Peyer's patch (tissue), 4 donors: ENCODE data around the gene ARG1. TPM values are rescaled to one million over a fixed set of nuclear protein-coding genes. Genes with fewer than 3 reads are reported as not detected.

ENCODE experiments used
- DNase-seq, 3 donors: peaks; one replicate each; pipeline ENCODE4 v3.0.0-alpha.2; 2017 to 2019
- H3K27ac ChIP-seq, 4 donors: fragments of 200-600 bp; sonication (generic); one replicate each; pipeline ENCODE4 v1.5.1; 2016 to 2019
- H3K27me3 ChIP-seq, 2 donors: fragments of 200-600 bp; sonication (generic); one replicate each; pipeline ENCODE4 v1.5.1; 2019
- H3K36me3 ChIP-seq, 3 donors: fragments of 200-600 bp; sonication (generic); one replicate each; pipeline ENCODE4 v1.5.1; 2016 to 2019
- H3K4me1 ChIP-seq, 4 donors: fragments of 200-600 bp; sonication (generic); one replicate each; pipeline ENCODE4 v1.5.1; 2016 to 2019
- H3K4me3 ChIP-seq, 4 donors: fragments of 200-600 bp; sonication (generic); 1 replicate in 3 of 4; 2 replicates in 1 of 4; pipeline ENCODE4 v1.5.1; 2016 to 2019; ENCODE audit warnings: mild to moderate bottlenecking in 1 of 4
- H3K9me3 ChIP-seq, 4 donors: fragments of 200-600 bp; sonication (generic); one replicate each; pipeline ENCODE4 v1.5.1; 2016 to 2019; ENCODE audit warnings: mild to moderate bottlenecking in 1 of 4
- CTCF ChIP-seq, 6 experiments: fragments of 450-650 bp in 4 of 6; fragments of 200-600 bp in 2 of 6; sonication (generic) in 1 of 6; IDR thresholded peaks; one replicate each; pipeline ENCODE4 v1.5.1; 2017 to 2019; ENCODE audit warnings: antibody characterized with exemption in 6 of 6, mild to moderate bottlenecking in 3 of 6, moderate library complexity in 1 of 6
- POLR2A ChIP-seq, 2 donors: fragments of 450-650 bp; IDR thresholded peaks; one replicate each; pipeline ENCODE4 v1.5.1; 2017; ENCODE audit warnings: antibody characterized with exemption in 2 of 2, mild to moderate bottlenecking in 2 of 2, moderate library complexity in 2 of 2
- total RNA-seq, 4 donors: library from RNA; depleted of rRNA; stranded (reverse); fragments of >200 nt; gene quantifications; one replicate each; pipeline ENCODE4 v1.1.0, GENCODE V29; 2016

ARG1 gene
- total RNA-seq, 4 donors from 2014 or later: not detected

GRCh38 chr6:131587909-131588308 is 14.9 kb downstream of the ARG1 start:
- H3K36me3 ChIP-seq: peaks cover 0 to 99% (median 0%) of the 10 kb centered on the region in 3 donors
- no peaks in the 10 kb centered on the region for H3K27me3 ChIP-seq
- TF ChIP-seq POLR2A (IDR thresholded peaks at IDR 0.05): no peak
- no peak for TF ChIP-seq CTCF (IDR thresholded peaks at IDR 0.05)

GRCh38 chr6:131588643-131589042 is 15.6 kb downstream of the ARG1 start:
- Histone ChIP-seq H3K4me1 (no peaks in the 10 kb centered on the region), H3K4me3 (no peak overlapping the region), H3K27ac (no peak overlapping the region), H3K36me3 (peaks cover 0 to 99% (median 0%) of the 10 kb centered on the region in 3 donors), H3K27me3 (no peaks in the 10 kb centered on the region), H3K9me3 (no peaks in the 10 kb centered on the region)
- no peak for DNase-seq
- no peak for TF ChIP-seq POLR2A (IDR thresholded peaks at IDR 0.05)
- no peak for TF ChIP-seq CTCF (IDR thresholded peaks at IDR 0.05)

More at GRCh38 chr6:131587909-131588308, 14.9 kb downstream of the ARG1 start:
- Histone ChIP-seq H3K4me3 (no peak overlapping the region), H3K9me3 (no peaks in the 10 kb centered on the region), H3K4me1 (no peaks in the 10 kb centered on the region), H3K27ac (no peak overlapping the region)
- DNase-seq: no peak

DNA sequence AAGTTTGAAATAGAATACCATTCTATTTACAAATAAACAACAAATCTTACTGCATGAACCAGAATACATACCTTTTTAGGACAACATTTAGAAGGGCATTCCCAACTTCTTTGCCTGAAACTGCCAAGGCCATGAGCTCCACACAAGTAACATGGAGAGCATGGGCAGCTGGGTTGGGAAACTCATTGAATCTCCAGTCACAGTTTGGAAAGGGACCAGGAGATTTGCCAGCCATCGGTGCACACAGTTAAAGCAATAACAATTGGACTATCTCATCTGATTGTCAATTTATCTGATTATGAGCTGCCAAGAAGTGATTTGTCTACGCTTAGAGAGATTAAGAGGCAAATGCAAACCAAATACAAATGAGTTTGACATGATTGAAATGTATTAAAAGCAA is 19.9 kb downstream of the ARG1 start:
- H3K27ac ChIP-seq: no peak overlapping the region
- no peaks in the 10 kb centered on the region for H3K4me1 ChIP-seq
- DNase-seq: no peak
- no peak overlapping the region for H3K4me3 ChIP-seq
- TF ChIP-seq CTCF (IDR thresholded peaks at IDR 0.05) (no peak), POLR2A (IDR thresholded peaks at IDR 0.05) (no peak)
- H3K9me3 ChIP-seq: no peaks in the 10 kb centered on the region
- no peaks in the 10 kb centered on the region for H3K27me3 ChIP-seq
- H3K36me3 ChIP-seq: peaks cover 0 to 99% (median 0%) of the 10 kb centered on the region in 3 donors

DNA sequence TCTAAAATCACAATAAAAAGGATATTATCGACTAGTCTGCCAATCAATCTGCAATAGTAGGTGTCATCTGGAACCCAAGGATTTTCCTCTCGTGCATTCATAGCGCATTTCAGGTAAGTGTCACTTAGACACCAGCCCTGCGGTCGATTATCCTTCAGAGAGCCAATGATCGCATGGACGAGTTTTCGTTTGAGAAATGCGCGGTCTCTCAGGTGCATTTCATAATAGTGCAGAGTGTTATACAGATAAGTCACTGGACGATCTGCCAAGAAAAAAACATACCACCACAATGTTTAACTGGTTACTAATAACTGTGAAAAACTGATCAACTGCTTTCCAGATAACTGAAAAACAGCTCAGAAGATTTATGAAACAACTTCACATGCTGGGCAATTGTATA is 21.0 kb downstream of the ARG1 start:
- no peaks in the 10 kb centered on the region for H3K9me3 ChIP-seq
- H3K4me3 ChIP-seq: no peak overlapping the region
- H3K27ac ChIP-seq: no peak overlapping the region
- no peaks in the 10 kb centered on the region for H3K4me1 ChIP-seq
- H3K36me3 ChIP-seq: peaks cover 0 to 100% (median 0%) of the 10 kb centered on the region in 3 donors
- TF ChIP-seq POLR2A (IDR thresholded peaks at IDR 0.05) (no peak), CTCF (IDR thresholded peaks at IDR 0.05) (no peak)
- no peak for DNase-seq
- no peaks in the 10 kb centered on the region for H3K27me3 ChIP-seq

GRCh38 chr6:131597446-131597845 is 24.4 kb downstream of the ARG1 start:
- TF ChIP-seq POLR2A (IDR thresholded peaks at IDR 0.05) (no peak), CTCF (IDR thresholded peaks at IDR 0.05) (peak in 3 of 6 experiments; percentile 14 to 37 (median 16))
- DNase-seq: no peak
- Histone ChIP-seq H3K36me3 (peaks cover 0 to 97% (median 0%) of the 10 kb centered on the region in 3 donors), H3K27ac (no peak overlapping the region), H3K4me3 (no peak overlapping the region), H3K27me3 (no peaks in the 10 kb centered on the region), H3K4me1 (no peaks in the 10 kb centered on the region), H3K9me3 (no peaks in the 10 kb centered on the region)

GRCh38 chr6:131600716-131601115 is 27.7 kb downstream of the ARG1 start:
- TF ChIP-seq CTCF (IDR thresholded peaks at IDR 0.05): no peak
- TF ChIP-seq POLR2A (IDR thresholded peaks at IDR 0.05): no peak
- H3K4me1 ChIP-seq: no peaks in the 10 kb centered on the region
- no peaks in the 10 kb centered on the region for H3K9me3 ChIP-seq
- no peak for DNase-seq
- no peak overlapping the region for H3K27ac ChIP-seq
- no peak overlapping the region for H3K4me3 ChIP-seq
- H3K27me3 ChIP-seq: no peaks in the 10 kb centered on the region
- H3K36me3 ChIP-seq: peaks cover 0 to 91% (median 0%) of the 10 kb centered on the region in 3 donors
